GM19452 (cell line): ENCODE measurements around the gene CABP1.
"Not testable (repeated sequence)": the region's sequence is repeated elsewhere in the genome, so short reads cannot be mapped to it uniquely, and the experiment has no call there.

ENCODE experiments used
- ATAC-seq: cut with Tn5 transposase; IDR thresholded peaks from one replicate; pipeline ENCODE4 v1.9.1; 2021; ENCODE audit not compliant: unreplicated experiment

Gene CABP1

GRCh38 chr12:120666571-120667390 is 26.4 kb downstream of the CABP1 start:
- no peak for ATAC-seq

GRCh38 chr12:120668091-120668867 is 27.9 kb downstream of the CABP1 start:
- ATAC-seq, result no peak

- peak; percentile 56 for ATAC-seq
Observed at GRCh38 chr12:120668868-120669840, 28.7 kb downstream of the CABP1 start.

- not testable (repeated sequence) for ATAC-seq
Observed at GRCh38 chr12:120670237-120670636, 29.8 kb downstream of the CABP1 start.

- no peak for ATAC-seq
Observed at GRCh38 chr12:120670667-120671066, 30.2 kb downstream of the CABP1 start.

DNA sequence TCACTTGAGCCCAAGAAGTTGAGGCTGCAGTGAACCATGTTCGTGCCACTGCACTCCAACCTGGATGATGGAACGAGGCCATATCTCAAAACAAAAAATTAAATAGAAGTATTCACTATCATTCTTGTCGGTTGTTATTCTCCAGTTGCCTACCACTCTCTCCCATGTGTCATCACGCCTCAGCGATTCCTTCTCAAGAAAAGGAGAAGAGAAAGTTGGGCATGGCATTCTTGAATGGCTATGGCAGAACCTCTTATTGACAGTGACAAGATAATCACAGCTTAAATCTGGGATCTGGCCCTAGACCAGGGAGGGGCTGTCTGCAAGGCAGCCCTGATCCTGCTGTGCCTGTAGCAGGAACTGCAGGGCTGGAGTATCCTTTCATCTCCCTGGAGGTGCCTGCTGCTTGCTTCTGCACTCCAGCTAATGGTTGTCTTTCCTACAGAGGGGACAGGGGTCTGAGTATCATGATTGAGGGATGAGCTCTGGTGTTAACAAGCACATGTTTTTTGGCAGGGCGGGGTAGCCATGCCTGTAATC is 33.7 kb downstream of the CABP1 start:
- ATAC-seq, result no peak

- ATAC-seq, result peak; percentile 58
Observed at GRCh38 chr12:120677765-120678473, 37.5 kb downstream of the CABP1 start.

GRCh38 chr12:120678572-120678971 is 38.1 kb downstream of the CABP1 start:
- ATAC-seq, result no peak

- ATAC-seq, result no peak
Observed at GRCh38 chr12:120680165-120680738, 39.8 kb downstream of the CABP1 start.

- peak; percentile 10 for ATAC-seq
Observed at GRCh38 chr12:120684523-120684932, 44.1 kb downstream of the CABP1 start.

DNA sequence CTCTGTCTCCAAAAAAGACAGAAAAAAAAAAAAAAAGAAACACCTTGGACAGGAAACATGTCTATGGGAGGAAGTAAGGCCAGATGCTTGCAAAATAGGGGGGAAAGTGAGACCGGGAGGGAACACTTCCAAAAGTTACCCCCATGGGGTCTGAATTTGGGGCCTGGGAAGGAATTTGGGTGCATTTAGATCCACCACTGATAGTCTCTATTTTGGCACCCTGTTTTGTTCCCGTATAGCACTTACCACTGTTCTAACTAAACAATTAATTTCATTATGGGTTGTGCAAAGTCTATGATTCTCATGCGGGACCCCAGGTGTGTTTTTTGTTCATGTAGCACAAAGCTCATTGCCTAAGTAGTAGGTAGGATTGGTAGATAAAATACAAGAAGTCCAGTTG is 45.1 kb downstream of the CABP1 start:
- no peak for ATAC-seq

GRCh38 chr12:120686151-120686689 is 45.8 kb downstream of the CABP1 start:
- ATAC-seq, result peak; percentile 68

- ATAC-seq, result peak; percentile 58
Observed at GRCh38 chr12:120686690-120687577, 46.5 kb downstream of the CABP1 start, which contains the start of gene MLEC. TSS of gene MLEC (plus strand) at chr12:120687149. CDS start at chr12:120687297, 148 bp downstream.

- no peak for ATAC-seq
Observed at GRCh38 chr12:120687578-120688289, 47.3 kb downstream of the CABP1 start.

DNA sequence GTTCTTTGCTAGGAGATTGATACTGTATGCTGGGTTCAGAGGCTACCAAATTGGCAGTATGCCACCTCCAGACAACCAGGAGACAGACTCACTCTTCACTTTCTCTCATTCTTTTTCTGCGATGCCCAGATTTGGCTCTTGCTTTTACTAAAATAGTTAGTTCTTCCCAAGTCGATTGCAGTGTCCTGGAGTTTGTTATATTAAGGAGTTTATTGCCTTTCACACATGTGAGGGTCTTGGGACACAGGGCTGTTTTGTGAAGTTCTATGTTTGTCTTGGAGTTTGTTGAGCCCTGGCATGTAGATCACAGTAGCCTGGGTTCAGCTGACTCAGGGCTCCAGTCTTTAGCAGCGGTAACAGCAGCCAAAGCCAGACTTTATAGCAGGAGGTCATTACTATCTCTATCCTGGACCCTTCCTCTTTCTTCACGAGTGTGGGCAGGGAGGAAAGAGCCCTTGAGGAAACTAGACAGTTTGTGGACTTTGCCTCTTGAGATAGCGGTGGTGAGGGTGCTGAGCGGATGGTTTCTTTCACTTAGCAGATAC is 48.2 kb downstream of the CABP1 start:
- no peak for ATAC-seq

DNA sequence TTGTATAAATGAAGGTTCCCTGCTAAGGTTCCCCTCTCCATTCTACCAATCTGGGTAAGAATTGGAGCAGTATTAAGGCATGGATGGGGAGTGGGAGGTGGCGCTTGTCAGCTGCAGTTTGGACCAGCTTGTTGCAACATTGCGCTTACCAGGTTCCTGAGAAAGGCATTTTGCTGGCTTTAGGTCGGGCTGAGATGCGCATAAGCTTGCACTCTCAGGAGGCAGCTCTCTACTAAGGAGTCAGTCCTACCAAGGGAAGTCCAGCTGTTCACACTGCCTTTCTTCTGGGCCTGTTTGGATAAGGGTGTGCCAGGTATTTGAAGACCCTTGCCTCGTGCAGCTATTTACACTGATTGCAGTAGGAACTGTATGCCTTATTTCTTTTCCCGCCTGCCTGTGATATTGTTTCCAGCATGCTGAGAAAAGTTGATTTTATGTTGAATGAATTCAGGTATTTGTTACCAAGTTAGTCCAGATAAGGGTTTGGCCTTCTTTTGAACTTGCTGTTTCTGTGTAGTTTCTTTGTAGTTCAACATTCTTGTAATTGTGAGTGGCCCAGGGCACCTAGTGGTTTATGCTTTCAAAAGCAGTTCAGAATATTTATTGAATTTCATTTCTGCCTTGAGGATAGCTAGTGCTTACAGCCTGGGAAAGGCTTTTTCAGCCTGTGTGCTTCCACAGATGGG is 49.1 kb downstream of the CABP1 start:
- no peak for ATAC-seq

GRCh38 chr12:120690083-120690450 is 49.6 kb downstream of the CABP1 start:
- ATAC-seq, result no peak
